Measurements from ENCODE around the gene ACTN1.

- TF ChIP-seq CTCF (IDR thresholded peaks at IDR 0.05) (no peak), TAF1 (IDR thresholded peaks at IDR 0.05; ENCODE audit: borderline replicate concordance, low read depth, low read length) (no peak), EP300 (IDR thresholded peaks at IDR 0.05; ENCODE audit: borderline replicate concordance in 1 of 2, low read depth in 1 of 2, low read length in 1 of 2) (no peak), YY1 (IDR thresholded peaks at IDR 0.05; ENCODE audit: low read depth) (no peak), RAD21 (IDR thresholded peaks at IDR 0.05; ENCODE audit: low read length) (no peak), NFIC (IDR thresholded peaks at IDR 0.05; ENCODE audit: borderline replicate concordance) (no peak)
These were observed 153.4 kb downstream of the ACTN1 start for GRCh38 chr14:68825729-68826128.
